ENCODE results near the gene CRK.
"Not testable (repeated sequence)": the region's sequence is repeated elsewhere in the genome, so short reads cannot be mapped to it uniquely, and the experiment has no call there.

Gene CRK

GRCh38 chr17:1470755-1471462, 14.9 kb upstream of the CRK start:
- no peak for DNase-seq (ENCODE audit: low read depth)
- no peak overlapping the region for H3K4me3 ChIP-seq (ENCODE audit: low read depth, low read length)

- no peak overlapping the region for H3K4me3 ChIP-seq (ENCODE audit: low read depth, low read length)
- no peak for DNase-seq (ENCODE audit: low read depth)
Measured at GRCh38 chr17:1470071-1470754, 14.2 kb upstream of the CRK start.

GRCh38 chr17:1469231-1469852, 13.3 kb upstream of the CRK start:
- no peak for DNase-seq (ENCODE audit: low read depth)
- H3K4me3 ChIP-seq (ENCODE audit: low read depth, low read length): no peak overlapping the region

GRCh38 chr17:1467898-1468492, 12.0 kb upstream of the CRK start:
- no peak overlapping the region for H3K4me3 ChIP-seq (ENCODE audit: low read depth, low read length)
- no peak for DNase-seq (ENCODE audit: low read depth)

GRCh38 chr17:1467258-1467657, 11.2 kb upstream of the CRK start:
- no peak for DNase-seq (ENCODE audit: low read depth)
- no peak overlapping the region for H3K4me3 ChIP-seq (ENCODE audit: low read depth, low read length)

- no peak overlapping the region for H3K4me3 ChIP-seq (ENCODE audit: low read depth, low read length)
Measured at GRCh38 chr17:1464186-1464585, 8.2 kb upstream of the CRK start.

GRCh38 chr17:1462164-1463112, 6.4 kb upstream of the CRK start:
- no peak overlapping the region for H3K4me3 ChIP-seq (ENCODE audit: low read depth, low read length)
- DNase-seq (ENCODE audit: low read depth): no peak

More at GRCh38 chr17:1464186-1464585, 8.2 kb upstream of the CRK start:
- no peak for DNase-seq (ENCODE audit: low read depth)

- H3K4me3 ChIP-seq (ENCODE audit: low read depth, low read length): no peak overlapping the region
- no peak for DNase-seq (ENCODE audit: low read depth)
Measured at GRCh38 chr17:1461198-1461944, 5.3 kb upstream of the CRK start.

- DNase-seq (ENCODE audit: low read depth): no peak
- H3K4me3 ChIP-seq (ENCODE audit: low read depth, low read length): no peak overlapping the region
Measured at GRCh38 chr17:1460233-1460632, 4.2 kb upstream of the CRK start.

GRCh38 chr17:1455291-1455796, 688 bp downstream of the CRK start:
- DNase-seq (ENCODE audit: low read depth): no peak

GRCh38 chr17:1454541-1454940, 1.5 kb downstream of the CRK start:
- no peak for DNase-seq (ENCODE audit: low read depth)
- H3K4me3 ChIP-seq (ENCODE audit: low read depth, low read length): peak overlapping the region; percentile 95

More at GRCh38 chr17:1455291-1455796, 688 bp downstream of the CRK start:
- H3K4me3 ChIP-seq (ENCODE audit: low read depth, low read length): peak overlapping the region; percentile 95

GRCh38 chr17:1453694-1454093, 2.3 kb downstream of the CRK start:
- H3K4me3 ChIP-seq (ENCODE audit: low read depth, low read length); DNase-seq (ENCODE audit: low read depth): not testable (repeated sequence)

- H3K4me3 ChIP-seq (ENCODE audit: low read depth, low read length): no peak overlapping the region
- no peak for DNase-seq (ENCODE audit: low read depth)
Measured at GRCh38 chr17:1452836-1453235, 3.2 kb downstream of the CRK start.

GRCh38 chr17:1450261-1450660, 5.8 kb downstream of the CRK start:
- DNase-seq (ENCODE audit: low read depth): not testable (repeated sequence)

GRCh38 chr17:1449412-1449967, 6.5 kb downstream of the CRK start:
- DNase-seq (ENCODE audit: low read depth): no peak
- H3K4me3 ChIP-seq (ENCODE audit: low read depth, low read length): no peak overlapping the region

More at GRCh38 chr17:1450261-1450660, 5.8 kb downstream of the CRK start:
- H3K4me3 ChIP-seq (ENCODE audit: low read depth, low read length): not testable (repeated sequence)

GRCh38 chr17:1447052-1447451, 9.0 kb downstream of the CRK start:
- no peak overlapping the region for H3K4me3 ChIP-seq (ENCODE audit: low read depth, low read length)

GRCh38 chr17:1446201-1446600, 9.8 kb downstream of the CRK start:
- DNase-seq (ENCODE audit: low read depth): no peak
- H3K4me3 ChIP-seq (ENCODE audit: low read depth, low read length): no peak overlapping the region

More at GRCh38 chr17:1447052-1447451, 9.0 kb downstream of the CRK start:
- DNase-seq (ENCODE audit: low read depth): no peak

GRCh38 chr17:1445695-1446094, 10.3 kb downstream of the CRK start:
- not testable (repeated sequence) for H3K4me3 ChIP-seq (ENCODE audit: low read depth, low read length); DNase-seq (ENCODE audit: low read depth)

Data from skeletal muscle cell (primary cell).